GM21619 (cell line): ENCODE measurements around the gene NFIX.

Experiments used
- ATAC-seq: cut with Tn5 transposase; IDR thresholded peaks from one replicate; pipeline ENCODE4 v1.9.1; 2021; ENCODE audit not compliant: unreplicated experiment

NFIX gene

GRCh38 chr19:13089139-13089856 lies 94.0 kb downstream of the NFIX start:
- no peak for ATAC-seq

- ATAC-seq, result no peak
These were observed 94.7 kb downstream of the NFIX start for GRCh38 chr19:13089857-13090507.

- no peak for ATAC-seq
These were observed 95.4 kb downstream of the NFIX start for GRCh38 chr19:13090511-13091231.

GRCh38 chr19:13091400-13092157 lies 96.3 kb downstream of the NFIX start:
- no peak for ATAC-seq

- ATAC-seq, result no peak
These were observed 96.9 kb downstream of the NFIX start for GRCh38 chr19:13092158-13092543.

- ATAC-seq, result no peak
These were observed 97.4 kb downstream of the NFIX start for GRCh38 chr19:13092606-13093235.

- no peak for ATAC-seq
These were observed 98.3 kb downstream of the NFIX start for GRCh38 chr19:13093407-13094105.

- ATAC-seq, result no peak
These were observed 98.8 kb downstream of the NFIX start for GRCh38 chr19:13094106-13094504.

GRCh38 chr19:13094771-13095392 lies 99.6 kb downstream of the NFIX start:
- ATAC-seq, result no peak

GRCh38 chr19:13095393-13095784 lies 100.1 kb downstream of the NFIX start:
- no peak for ATAC-seq

- ATAC-seq, result no peak
These were observed 101.0 kb downstream of the NFIX start for GRCh38 chr19:13095934-13096927.

- ATAC-seq, result no peak
These were observed 101.8 kb downstream of the NFIX start for GRCh38 chr19:13097033-13097462.

- ATAC-seq, result no peak
These were observed 102.4 kb downstream of the NFIX start for GRCh38 chr19:13097463-13098258.

GRCh38 chr19:13098277-13099072 lies 103.2 kb downstream of the NFIX start:
- no peak for ATAC-seq

- ATAC-seq, result no peak
These were observed 104.1 kb downstream of the NFIX start for GRCh38 chr19:13099073-13099999.

GRCh38 chr19:13100031-13100588 lies 104.8 kb downstream of the NFIX start:
- ATAC-seq, result no peak
